A549 (cell line): ENCODE measurements around the gene SDR39U1.

Source experiments
- GATA3 ChIP-seq: IDR thresholded peaks from 2 replicates; pipeline ENCODE4 v1.6.1; 2012; ENCODE audit warnings: borderline replicate concordance
- HDAC2 ChIP-seq: fragments of 200-600 bp; sonication (generic); IDR thresholded peaks from 2 replicates; pipeline ENCODE4 v1.6.1; 2016
- POLR2A ChIP-seq: IDR thresholded peaks from 2 replicates; pipeline ENCODE4 v1.6.1; 2012; ENCODE audit warnings: mild to moderate bottlenecking, low read length
- TF ChIP-seq, protein P1 (sequence below): fragments of >200 bp; sonication (Bioruptor Twin); formaldehyde crosslinking; IDR thresholded peaks from 3 replicates; pipeline ENCODE4 v1.5.1; 2016

DNA sequence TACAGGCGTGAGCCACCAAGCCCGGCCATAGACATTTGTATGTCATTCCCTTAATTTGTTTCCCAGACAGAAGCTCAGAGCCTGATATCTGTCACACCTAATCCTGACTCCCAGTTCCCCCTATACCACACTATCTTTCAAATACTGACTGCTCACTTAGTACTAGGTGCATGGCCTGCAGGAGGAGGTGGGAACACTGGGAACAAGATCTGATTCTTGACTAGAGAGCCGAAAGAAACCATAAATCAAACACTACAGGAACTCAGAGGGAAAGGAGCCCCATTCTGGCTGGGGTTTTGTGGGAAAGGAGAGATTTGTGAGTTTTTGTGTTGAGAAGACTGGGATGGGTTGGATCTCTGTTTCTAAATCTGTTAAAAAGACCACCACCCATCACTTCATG, 7.9 kb downstream of the SDR39U1 start:
- TF ChIP-seq, protein P1, sequence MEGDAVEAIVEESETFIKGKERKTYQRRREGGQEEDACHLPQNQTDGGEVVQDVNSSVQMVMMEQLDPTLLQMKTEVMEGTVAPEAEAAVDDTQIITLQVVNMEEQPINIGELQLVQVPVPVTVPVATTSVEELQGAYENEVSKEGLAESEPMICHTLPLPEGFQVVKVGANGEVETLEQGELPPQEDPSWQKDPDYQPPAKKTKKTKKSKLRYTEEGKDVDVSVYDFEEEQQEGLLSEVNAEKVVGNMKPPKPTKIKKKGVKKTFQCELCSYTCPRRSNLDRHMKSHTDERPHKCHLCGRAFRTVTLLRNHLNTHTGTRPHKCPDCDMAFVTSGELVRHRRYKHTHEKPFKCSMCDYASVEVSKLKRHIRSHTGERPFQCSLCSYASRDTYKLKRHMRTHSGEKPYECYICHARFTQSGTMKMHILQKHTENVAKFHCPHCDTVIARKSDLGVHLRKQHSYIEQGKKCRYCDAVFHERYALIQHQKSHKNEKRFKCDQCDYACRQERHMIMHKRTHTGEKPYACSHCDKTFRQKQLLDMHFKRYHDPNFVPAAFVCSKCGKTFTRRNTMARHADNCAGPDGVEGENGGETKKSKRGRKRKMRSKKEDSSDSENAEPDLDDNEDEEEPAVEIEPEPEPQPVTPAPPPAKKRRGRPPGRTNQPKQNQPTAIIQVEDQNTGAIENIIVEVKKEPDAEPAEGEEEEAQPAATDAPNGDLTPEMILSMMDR: no peak
- TF ChIP-seq POLR2A (no peak), HDAC2 (no peak), GATA3 (no peak)
